ENCODE measurements around the gene CCDC32.

CCDC32 gene

GRCh38 chr15:40554161-40554525 is 10.7 kb downstream of the CCDC32 start:
- H3K36me3 Mint-ChIP-seq (ENCODE audit: low read depth) = peaks cover 28% of the 10 kb centered on the region
- no peaks in the 10 kb centered on the region for H3K4me1 Mint-ChIP-seq (ENCODE audit: low read depth)
- DNase-seq (ENCODE audit: low spot score) = no peak
- H3K9me3 Mint-ChIP-seq = no peaks in the 10 kb centered on the region
- H3K4me3 Mint-ChIP-seq = no peak overlapping the region
- H3K27ac Mint-ChIP-seq = no peak overlapping the region
- H3K27me3 Mint-ChIP-seq (ENCODE audit: low read depth) = no peaks in the 10 kb centered on the region

DNA sequence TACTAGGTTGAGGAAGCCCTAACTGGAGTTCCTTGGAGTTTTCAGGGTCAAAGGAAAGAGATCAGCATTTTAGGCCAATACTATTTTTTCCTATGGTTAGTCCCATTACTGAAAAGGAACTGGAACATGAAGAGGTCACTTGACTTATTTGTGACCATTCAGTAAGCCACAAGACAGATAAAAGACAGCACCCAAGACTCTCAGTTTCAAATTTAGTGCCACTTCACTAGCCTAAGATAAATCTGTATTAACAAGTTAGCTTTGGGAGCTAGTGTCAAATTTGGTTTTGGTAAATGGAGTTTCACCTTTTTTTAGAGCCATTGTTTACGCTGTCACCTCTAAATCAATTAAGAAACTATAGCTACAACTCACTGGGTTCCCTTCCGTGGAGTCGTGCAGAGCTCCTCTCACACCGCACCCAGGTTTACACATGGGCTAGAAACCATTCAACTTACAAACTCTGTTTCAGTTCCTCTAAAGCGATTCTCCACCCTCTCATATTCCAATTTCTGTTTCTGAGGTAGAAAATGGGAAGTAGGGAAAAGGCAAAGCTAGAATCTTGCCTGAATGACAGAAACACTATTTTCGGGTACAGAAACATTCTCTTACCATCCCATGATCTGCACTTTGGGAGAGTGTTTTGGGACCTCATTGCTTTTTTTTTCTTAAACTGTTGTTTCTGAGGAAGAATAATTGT is 14.4 kb downstream of the CCDC32 start:
- H3K4me1 Mint-ChIP-seq (ENCODE audit: low read depth) = no peaks in the 10 kb centered on the region
- DNase-seq (ENCODE audit: low spot score) = no peak
- peaks cover 20% of the 10 kb centered on the region for H3K36me3 Mint-ChIP-seq (ENCODE audit: low read depth)
- H3K4me3 Mint-ChIP-seq = no peak overlapping the region
- H3K9me3 Mint-ChIP-seq = no peaks in the 10 kb centered on the region
- no peak overlapping the region for H3K27ac Mint-ChIP-seq
- no peaks in the 10 kb centered on the region for H3K27me3 Mint-ChIP-seq (ENCODE audit: low read depth)

GRCh38 chr15:40549894-40550293 is 14.9 kb downstream of the CCDC32 start:
- H3K9me3 Mint-ChIP-seq = no peaks in the 10 kb centered on the region
- DNase-seq (ENCODE audit: low spot score) = no peak
- no peak overlapping the region for H3K4me3 Mint-ChIP-seq
- H3K36me3 Mint-ChIP-seq (ENCODE audit: low read depth) = peaks cover 20% of the 10 kb centered on the region
- no peaks in the 10 kb centered on the region for H3K4me1 Mint-ChIP-seq (ENCODE audit: low read depth)
- H3K27ac Mint-ChIP-seq = no peak overlapping the region
- no peaks in the 10 kb centered on the region for H3K27me3 Mint-ChIP-seq (ENCODE audit: low read depth)

- Mint-ChIP-seq H3K9me3 (no peaks in the 10 kb centered on the region), H3K36me3 (ENCODE audit: low read depth) (peaks cover 18% of the 10 kb centered on the region), H3K27ac (no peak overlapping the region), H3K4me1 (ENCODE audit: low read depth) (peaks cover 4% of the 10 kb centered on the region), H3K27me3 (ENCODE audit: low read depth) (no peaks in the 10 kb centered on the region), H3K4me3 (no peak overlapping the region)
- DNase-seq (ENCODE audit: low spot score) = no peak
Observed at GRCh38 chr15:40548610-40549009, 16.2 kb downstream of the CCDC32 start.

DNA sequence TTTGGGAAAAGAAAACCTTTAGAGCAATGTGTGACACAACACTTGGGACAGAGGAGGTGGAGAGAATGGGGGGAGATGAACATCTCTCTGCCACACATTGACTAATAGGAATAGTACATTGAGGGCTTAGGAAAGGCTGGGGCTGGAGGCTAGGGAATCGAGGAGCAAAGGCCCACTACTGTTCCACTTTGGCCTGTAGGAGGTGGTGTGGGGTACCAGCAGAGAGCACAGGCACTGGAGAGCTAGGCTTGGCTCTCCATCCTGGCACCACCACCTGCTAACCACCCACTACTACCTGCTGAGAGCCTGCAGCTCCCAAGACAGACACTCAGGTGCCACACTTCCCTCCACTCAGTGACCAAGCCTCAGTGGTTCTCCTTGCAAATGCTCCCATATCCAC is 19.4 kb downstream of the CCDC32 start:
- Mint-ChIP-seq H3K36me3 (ENCODE audit: low read depth) (peaks cover 8% of the 10 kb centered on the region), H3K27me3 (ENCODE audit: low read depth) (no peaks in the 10 kb centered on the region), H3K4me1 (ENCODE audit: low read depth) (peaks cover 4% of the 10 kb centered on the region), H3K27ac (no peak overlapping the region), H3K9me3 (no peaks in the 10 kb centered on the region), H3K4me3 (no peak overlapping the region)
- no peak for DNase-seq (ENCODE audit: low spot score)

DNA sequence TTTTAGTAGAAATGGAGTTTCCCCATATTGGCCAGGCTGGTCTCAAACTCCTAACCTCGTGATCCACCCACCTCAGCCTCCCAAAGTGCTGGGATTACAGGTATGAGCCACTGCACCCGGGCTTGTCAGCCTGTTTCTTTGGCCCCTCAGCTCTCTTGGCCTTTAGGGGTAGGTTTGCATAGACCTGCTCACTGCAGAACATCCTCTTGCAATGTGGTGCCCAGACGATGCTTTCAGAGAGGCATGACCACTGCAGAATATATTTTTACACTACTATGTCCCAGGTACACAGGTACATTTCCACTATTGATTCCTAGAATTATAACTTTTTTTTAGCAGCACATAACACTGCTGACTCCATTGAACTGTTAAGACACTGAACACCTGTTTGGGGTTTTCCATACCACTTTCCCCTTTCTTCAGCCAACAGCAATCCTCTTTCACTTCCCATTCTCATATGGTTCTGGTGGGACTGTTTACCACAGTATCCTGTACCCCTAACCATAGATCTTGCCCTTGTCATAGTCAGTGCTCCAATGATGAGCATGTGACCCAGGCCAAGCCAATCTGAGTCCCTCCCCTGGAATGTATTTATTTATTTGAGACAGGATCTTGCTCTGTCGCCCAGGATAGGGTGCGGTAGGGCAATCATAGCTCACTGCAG is 21.1 kb downstream of the CCDC32 start:
- H3K4me1 Mint-ChIP-seq (ENCODE audit: low read depth) = peaks cover 4% of the 10 kb centered on the region
- no peaks in the 10 kb centered on the region for H3K27me3 Mint-ChIP-seq (ENCODE audit: low read depth)
- peaks cover 3% of the 10 kb centered on the region for H3K36me3 Mint-ChIP-seq (ENCODE audit: low read depth)
- no peaks in the 10 kb centered on the region for H3K9me3 Mint-ChIP-seq
- no peak overlapping the region for H3K27ac Mint-ChIP-seq
- DNase-seq (ENCODE audit: low spot score) = no peak
- no peak overlapping the region for H3K4me3 Mint-ChIP-seq

- Mint-ChIP-seq H3K27me3 (ENCODE audit: low read depth) (no peaks in the 10 kb centered on the region), H3K36me3 (ENCODE audit: low read depth) (no peaks in the 10 kb centered on the region), H3K4me1 (ENCODE audit: low read depth) (peaks cover 4% of the 10 kb centered on the region), H3K27ac (no peak overlapping the region), H3K4me3 (no peak overlapping the region), H3K9me3 (no peaks in the 10 kb centered on the region)
- DNase-seq (ENCODE audit: low spot score) = no peak
Observed at GRCh38 chr15:40543082-40543481, 21.8 kb downstream of the CCDC32 start.

GRCh38 chr15:40538976-40539375 is 25.9 kb downstream of the CCDC32 start:
- no peaks in the 10 kb centered on the region for H3K9me3 Mint-ChIP-seq
- no peak overlapping the region for H3K4me3 Mint-ChIP-seq
- H3K36me3 Mint-ChIP-seq (ENCODE audit: low read depth) = no peaks in the 10 kb centered on the region
- H3K27ac Mint-ChIP-seq = no peak overlapping the region
- no peak for DNase-seq (ENCODE audit: low spot score)
- H3K4me1 Mint-ChIP-seq (ENCODE audit: low read depth) = peaks cover 3% of the 10 kb centered on the region
- no peaks in the 10 kb centered on the region for H3K27me3 Mint-ChIP-seq (ENCODE audit: low read depth)

DNA sequence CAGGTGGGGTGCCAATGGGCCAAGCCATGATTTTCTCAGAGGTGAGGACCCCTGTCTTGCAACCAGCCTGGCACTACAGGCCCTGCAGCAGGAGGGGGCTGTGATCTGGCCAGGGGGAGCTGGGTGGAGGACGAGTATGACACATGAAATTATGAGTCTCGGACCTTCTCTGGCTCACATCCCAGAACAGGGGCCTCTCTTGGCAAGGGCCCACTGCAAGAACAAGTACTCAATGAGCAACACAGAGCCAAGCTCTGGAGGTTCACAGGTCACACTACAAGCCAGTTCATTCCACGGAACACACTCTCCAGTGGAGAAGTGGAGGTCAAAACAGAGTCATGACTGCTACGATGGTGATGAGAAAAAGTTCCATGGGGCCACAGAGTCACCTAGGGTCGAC is 28.3 kb downstream of the CCDC32 start:
- Mint-ChIP-seq H3K27me3 (ENCODE audit: low read depth) (no peaks in the 10 kb centered on the region), H3K4me1 (ENCODE audit: low read depth) (no peaks in the 10 kb centered on the region), H3K9me3 (no peaks in the 10 kb centered on the region), H3K4me3 (no peak overlapping the region), H3K27ac (no peak overlapping the region), H3K36me3 (ENCODE audit: low read depth) (no peaks in the 10 kb centered on the region)
- DNase-seq (ENCODE audit: low spot score) = no peak

DNA sequence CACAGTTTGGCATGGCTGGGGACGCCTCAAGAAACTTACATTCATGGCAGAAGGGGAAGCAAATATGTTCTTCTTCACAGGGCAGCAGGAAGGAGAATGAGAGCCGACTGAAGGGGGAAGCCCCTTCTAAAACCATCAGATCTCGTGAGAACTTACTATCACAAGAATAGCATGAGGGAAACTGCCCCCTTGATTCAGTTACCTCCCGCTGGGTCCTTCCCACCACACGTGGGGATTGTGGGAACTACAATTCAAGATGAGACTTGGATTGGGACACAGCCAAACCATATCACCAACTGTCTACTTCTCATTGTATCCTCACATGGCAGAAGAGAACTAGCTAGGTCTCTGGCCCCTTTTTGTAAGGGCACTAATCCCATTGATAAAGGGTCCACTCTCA is 30.5 kb downstream of the CCDC32 start:
- no peak overlapping the region for H3K27ac Mint-ChIP-seq
- no peak overlapping the region for H3K4me3 Mint-ChIP-seq
- no peaks in the 10 kb centered on the region for H3K27me3 Mint-ChIP-seq (ENCODE audit: low read depth)
- no peaks in the 10 kb centered on the region for H3K36me3 Mint-ChIP-seq (ENCODE audit: low read depth)
- H3K4me1 Mint-ChIP-seq (ENCODE audit: low read depth) = no peaks in the 10 kb centered on the region
- H3K9me3 Mint-ChIP-seq = no peaks in the 10 kb centered on the region
- no peak for DNase-seq (ENCODE audit: low spot score)

DNA sequence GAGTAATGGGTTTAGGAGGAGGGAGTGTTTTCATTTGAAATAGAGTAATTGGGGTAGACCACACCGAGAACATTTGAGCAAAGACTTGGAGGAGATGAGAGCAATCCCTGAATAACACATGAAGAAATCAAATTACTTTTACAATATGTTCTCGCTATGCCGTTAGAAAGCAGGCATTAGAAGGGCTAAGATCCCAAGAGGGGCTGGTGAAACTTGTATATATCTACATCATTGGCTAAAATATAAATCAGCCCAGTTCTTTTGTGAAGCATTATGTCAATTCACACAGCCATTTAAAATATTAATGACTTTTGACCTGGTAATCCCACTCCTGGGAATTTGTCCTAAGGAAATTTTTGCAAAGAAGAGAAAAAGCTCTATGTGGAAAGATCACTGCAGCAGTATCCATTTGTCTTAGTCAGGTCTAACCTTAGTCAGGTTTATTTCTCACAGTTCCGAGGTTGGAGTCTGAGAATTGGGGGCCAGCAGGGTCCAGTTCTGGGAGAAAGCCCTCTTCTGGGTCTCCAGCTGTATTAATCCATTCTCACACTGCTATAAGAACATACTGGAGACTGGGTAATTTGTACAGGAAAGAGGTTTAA is 31.0 kb downstream of the CCDC32 start:
- DNase-seq (ENCODE audit: low spot score) = no peak
- H3K9me3 Mint-ChIP-seq = no peaks in the 10 kb centered on the region
- H3K4me3 Mint-ChIP-seq = no peak overlapping the region
- H3K27me3 Mint-ChIP-seq (ENCODE audit: low read depth) = no peaks in the 10 kb centered on the region
- no peaks in the 10 kb centered on the region for H3K4me1 Mint-ChIP-seq (ENCODE audit: low read depth)
- no peaks in the 10 kb centered on the region for H3K36me3 Mint-ChIP-seq (ENCODE audit: low read depth)
- no peak overlapping the region for H3K27ac Mint-ChIP-seq

GRCh38 chr15:40528801-40529200 is 36.0 kb downstream of the CCDC32 start:
- Mint-ChIP-seq H3K36me3 (ENCODE audit: low read depth) (no peaks in the 10 kb centered on the region), H3K4me1 (ENCODE audit: low read depth) (no peaks in the 10 kb centered on the region), H3K4me3 (no peak overlapping the region), H3K9me3 (no peaks in the 10 kb centered on the region), H3K27me3 (ENCODE audit: low read depth) (no peaks in the 10 kb centered on the region), H3K27ac (no peak overlapping the region)
- no peak for DNase-seq (ENCODE audit: low spot score)

DNA sequence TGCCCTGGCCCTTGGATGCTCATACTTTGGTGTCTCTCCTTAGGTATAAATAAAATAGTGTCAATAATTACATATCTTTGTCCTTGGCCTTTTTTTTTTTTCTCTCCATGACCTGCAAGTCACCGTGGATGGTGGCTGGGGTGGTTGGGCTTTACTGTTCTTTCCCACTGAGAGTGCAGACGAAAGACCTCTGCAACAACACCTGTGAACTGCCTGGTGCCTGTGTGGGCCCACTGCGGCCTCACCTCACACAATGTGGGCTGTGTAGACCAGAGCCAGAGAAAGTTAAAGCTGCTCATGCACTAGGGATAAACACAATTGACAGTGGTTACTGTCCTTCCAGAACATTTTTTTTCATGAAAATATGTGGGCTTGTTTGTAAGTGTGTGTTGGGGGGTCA is 39.0 kb downstream of the CCDC32 start:
- no peaks in the 10 kb centered on the region for H3K9me3 Mint-ChIP-seq
- H3K36me3 Mint-ChIP-seq (ENCODE audit: low read depth) = no peaks in the 10 kb centered on the region
- no peaks in the 10 kb centered on the region for H3K4me1 Mint-ChIP-seq (ENCODE audit: low read depth)
- no peak for DNase-seq (ENCODE audit: low spot score)
- H3K4me3 Mint-ChIP-seq = no peak overlapping the region
- H3K27ac Mint-ChIP-seq = no peak overlapping the region
- H3K27me3 Mint-ChIP-seq (ENCODE audit: low read depth) = peaks cover 5% of the 10 kb centered on the region

- Mint-ChIP-seq H3K4me1 (ENCODE audit: low read depth) (peaks cover 4% of the 10 kb centered on the region), H3K36me3 (ENCODE audit: low read depth) (no peaks in the 10 kb centered on the region), H3K27ac (no peak overlapping the region), H3K27me3 (ENCODE audit: low read depth) (peaks cover 5% of the 10 kb centered on the region), H3K9me3 (no peaks in the 10 kb centered on the region), H3K4me3 (no peak overlapping the region)
- no peak for DNase-seq (ENCODE audit: low spot score)
Observed at GRCh38 chr15:40523611-40524010, 41.2 kb downstream of the CCDC32 start.
